Liver (tissue), 2 donors: ENCODE measurements around the gene SBK3.

Experiments
- REST ChIP-seq: IDR thresholded peaks from 2 replicates; pipeline ENCODE4 v1.6.1; 2016; ENCODE audit warnings: antibody characterized with exemption, mild to moderate bottlenecking
- TAF1 ChIP-seq: conservative IDR thresholded peaks from 2 replicates; pipeline ENCODE4 v1.6.1; 2016; ENCODE audit warnings: antibody characterized with exemption, mild to moderate bottlenecking
- donor health status: healthy.

- TF ChIP-seq REST (no peak), TAF1 (no peak)
These were observed 9.0 kb upstream of the SBK3 start for GRCh38 chr19:55554302-55554701.
